Ovary (tissue), 9 donors: ENCODE data around the gene ELANE. TPM values are rescaled to one million over a fixed set of nuclear protein-coding genes. Genes with fewer than 3 reads are reported as not detected.
"Not testable (repeated sequence)": the region's sequence is repeated elsewhere in the genome, so short reads cannot be mapped to it uniquely, and the experiment has no call there.

ENCODE experiments used
- DNase-seq, 5 donors: peaks; one replicate each; pipeline ENCODE4 v3.0.0-alpha.2; 2019 to 2020
- H3K27ac ChIP-seq, 2 donors: fragments of 200-600 bp; one replicate each; pipeline versions ENCODE4 v1.5.1 to v1.8.0; 2019 to 2022
- H3K27me3 ChIP-seq: fragments of 200-600 bp; one replicate; pipeline ENCODE4 v1.8.0; 2022
- H3K36me3 ChIP-seq: fragments of 200-600 bp; sonication (generic); one replicate; pipeline ENCODE4 v1.5.1; 2019
- H3K4me1 ChIP-seq: one replicate; pipeline ENCODE4 v1.8.1; 2013; ENCODE audit warnings: mild to moderate bottlenecking, moderate library complexity; ENCODE audit not compliant: insufficient read depth
- H3K4me3 ChIP-seq: fragments of 200-600 bp; sonication (generic); one replicate; pipeline ENCODE4 v1.5.1; 2017
- H3K9me3 ChIP-seq, 2 donors: fragments of 200-600 bp in 1 of 2; sonication (generic) in 1 of 2; one replicate each; pipeline versions ENCODE4 v1.5.1 to v1.8.1; 2013 to 2019; ENCODE audit warnings: mild to moderate bottlenecking in 1 of 2, moderate library complexity in 1 of 2
- CTCF ChIP-seq, 3 donors: fragments of 450-650 bp in 2 of 3; fragments of 200-600 bp in 1 of 3; IDR thresholded peaks; one replicate each; pipeline versions ENCODE4 v1.5.1 to v1.8.0; 2016 to 2022; ENCODE audit warnings: antibody characterized with exemption in 3 of 3, mild to moderate bottlenecking in 1 of 3
- EP300 ChIP-seq: sonication (generic); formaldehyde crosslinking; IDR thresholded peaks from one replicate; pipeline ENCODE4 v1.6.1; 2017; ENCODE audit warnings: antibody characterized with exemption
- POLR2A ChIP-seq: fragments of 450-650 bp; IDR thresholded peaks from one replicate; pipeline ENCODE4 v1.6.1; 2017; ENCODE audit warnings: antibody characterized with exemption, mild to moderate bottlenecking, moderate library complexity
- WGBS, 3 donors: extraction: QIAGEN DNeasy Blood & Tissue Kit in 1 of 3; methylation state at CpG; one replicate each; pipeline versions ENCODE4 v1.1.5 to v1.1.7; 2013 to 2017; 5-methylcytosine and 5-hydroxymethylcytosine counted together
- intact Hi-C, 4 donors: fragments of 100-400 bp; cut with DNase I; formaldehyde crosslinking; loops; one replicate each; pipeline versions ENCODE4 v1.11.0 to v1.15.1; 2022 to 2023
- polyA plus RNA-seq, 2 donors: library from polyadenylated mRNA; stranded (reverse); fragments of 200-250 nt in 1 of 2; fragments of 350-450 nt in 1 of 2; fragmentation: Illumina TruSeq in 1 of 2; extraction: RNeasy Lipid Tissue Mini Kit (QIAGEN cat#74804) in 1 of 2; gene quantifications; one replicate each; pipeline ENCODE4 v1.2.3, GENCODE V29; 2013 to 2014
- total RNA-seq, 7 donors: library from RNA; depleted of rRNA in 2 of 7; stranded (reverse); fragments of >200 nt in 2 of 7; fragmentation: NEBNext Ultra II Directional in 3 of 7; extraction: Animal tissue kit (Norgen Biotek cat#: 25700) in 3 of 7; gene quantifications; one replicate each; pipeline versions ENCODE4 v1.1.0 to v1.2.4, GENCODE V29; 2016 to 2023
- donor health status: DM: no; HTN: no; CAD: no; lungs with moderate emphysema.
- donor health status: DM: no; HTN: no; CAD: no.
- donor health status: Bipolar disorder and iron deficiency.
- donor health status: DM: yes; HTN: yes; CAD: no.
- donor health status: DM: no; HTN: no; CAD: no.
- donor health status: DM: yes; HTN: yes; CAD: no.

ELANE gene
- total and polyA plus RNA-seq, 9 donors: 0.27 to 0.72 (median 0.47) TPM; not detected in 5

- WGBS, 3 donors: 38 to 44% (median 40%) methylated on average over 37 to 38 of the region's 38 CpGs
- Histone ChIP-seq H3K9me3 (no peaks in the 10 kb centered on the region), H3K27me3 (no peaks in the 10 kb centered on the region)
These were observed 20.4 kb upstream of the ELANE start for GRCh38 chr19:831407-832369.

GRCh38 chr19:834216-834615, 17.9 kb upstream of the ELANE start:
- no peak overlapping the region for H3K27ac ChIP-seq

More at GRCh38 chr19:831407-832369, 20.4 kb upstream of the ELANE start:
- no peak for DNase-seq
- Histone ChIP-seq H3K36me3 (no peaks in the 10 kb centered on the region), H3K4me3 (no peak overlapping the region), H3K4me1 (no peaks in the 10 kb centered on the region), H3K27ac (no peak overlapping the region)
- intact Hi-C loops: no loop called here
- TF ChIP-seq EP300 (no peak), POLR2A (no peak), CTCF (IDR thresholded peaks at IDR 0.05) (no peak)

GRCh38 chr19:835210-835810, 16.8 kb upstream of the ELANE start:
- no peaks in the 10 kb centered on the region for H3K9me3 ChIP-seq
- TF ChIP-seq EP300: no peak
- TF ChIP-seq POLR2A: no peak
- no peak for TF ChIP-seq CTCF (IDR thresholded peaks at IDR 0.05)
- H3K27me3 ChIP-seq: no peaks in the 10 kb centered on the region
- H3K27ac ChIP-seq: no peak overlapping the region
- 57 to 61% (median 61%) methylated on average over 34 to 36 of the region's 36 CpGs for WGBS, 3 donors
- H3K36me3 ChIP-seq: no peaks in the 10 kb centered on the region
- intact Hi-C loops: no loop called here
- H3K4me1 ChIP-seq: no peaks in the 10 kb centered on the region
- no peak for DNase-seq
- no peak overlapping the region for H3K4me3 ChIP-seq

More at GRCh38 chr19:834216-834615, 17.9 kb upstream of the ELANE start:
- DNase-seq: no peak
- H3K9me3 ChIP-seq: no peaks in the 10 kb centered on the region
- no peaks in the 10 kb centered on the region for H3K27me3 ChIP-seq
- 75 to 78% (median 77%) methylated on average over 24 of the region's 24 CpGs for WGBS, 3 donors
- H3K4me3 ChIP-seq: no peak overlapping the region
- no peaks in the 10 kb centered on the region for H3K4me1 ChIP-seq
- intact Hi-C loops: no loop called here
- no peak for TF ChIP-seq CTCF (IDR thresholded peaks at IDR 0.05)
- no peak for TF ChIP-seq POLR2A
- no peak for TF ChIP-seq EP300
- no peaks in the 10 kb centered on the region for H3K36me3 ChIP-seq

- Histone ChIP-seq H3K27ac (no peak within 1 kb of the TSS), H3K4me3 (no peak within 1 kb of the TSS), H3K27me3 (peaks cover 6% of the 10 kb centered on the region), H3K4me1 (peaks cover 11% of the 10 kb centered on the region), H3K36me3 (no peaks in the 10 kb centered on the region), H3K9me3 (no peaks in the 10 kb centered on the region)
- intact Hi-C loops: loop anchor here in 1 of 4 donors (10.0 kb wide), 1 partner anchor 86 kb away; the partner anchor contains the start of gene MISP
- 69 to 82% (median 74%) methylated on average over 20 to 24 of the region's 24 CpGs for WGBS, 3 donors
- no peak for TF ChIP-seq CTCF (IDR thresholded peaks at IDR 0.05)
- TF ChIP-seq POLR2A: no peak
- DNase-seq: no peak
These were observed 11.4 kb upstream of the ELANE start, which contains the start of gene PRTN3 for GRCh38 chr19:840519-841206. TSS of gene PRTN3 (plus strand) at chr19:840999. CDS start at chr19:841009, 10 bp downstream.

GRCh38 chr19:842802-843179, 9.3 kb upstream of the ELANE start:
- intact Hi-C loops: loop anchor here in 1 of 4 donors (10.0 kb wide), 1 partner anchor 88 kb away; the partner anchor contains the start of gene MISP
- Histone ChIP-seq H3K4me1 (peaks cover 12% of the 10 kb centered on the region), H3K27me3 (peaks cover 11% of the 10 kb centered on the region)
- 61 to 73% (median 65%) methylated on average over 7 of the region's 7 CpGs for WGBS, 3 donors
- not testable (repeated sequence) for H3K4me3 ChIP-seq, H3K36me3 ChIP-seq, H3K27ac ChIP-seq, DNase-seq, H3K9me3 ChIP-seq
